GM18909 (cell line): ENCODE measurements around the gene RNGTT.

ENCODE experiments used
- ATAC-seq: cut with Tn5 transposase; IDR thresholded peaks from one replicate; pipeline ENCODE4 v1.9.1; 2021; ENCODE audit warnings: mild to moderate bottlenecking; ENCODE audit not compliant: unreplicated experiment, poor library complexity

RNGTT gene

DNA sequence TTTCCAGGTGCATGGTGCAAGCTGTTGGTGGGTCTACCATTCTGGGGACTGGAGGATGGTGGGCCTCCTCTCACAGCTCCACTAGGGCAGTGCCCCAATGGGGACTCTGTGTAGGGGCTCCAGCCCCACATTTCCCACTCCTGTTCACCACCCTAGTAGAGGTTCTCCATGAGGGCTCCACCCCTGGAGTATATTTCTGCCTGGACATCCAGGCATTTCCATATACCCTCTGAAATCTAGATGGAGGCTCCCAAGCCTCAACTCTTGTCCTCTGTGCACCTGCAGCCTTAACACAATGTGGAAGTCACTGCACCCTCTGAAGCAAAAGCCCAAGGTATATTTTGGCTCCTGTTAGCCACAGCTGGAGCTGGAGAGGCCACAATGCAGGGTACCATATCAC, 393.5 kb downstream of the RNGTT start:
- ATAC-seq, result no peak

DNA sequence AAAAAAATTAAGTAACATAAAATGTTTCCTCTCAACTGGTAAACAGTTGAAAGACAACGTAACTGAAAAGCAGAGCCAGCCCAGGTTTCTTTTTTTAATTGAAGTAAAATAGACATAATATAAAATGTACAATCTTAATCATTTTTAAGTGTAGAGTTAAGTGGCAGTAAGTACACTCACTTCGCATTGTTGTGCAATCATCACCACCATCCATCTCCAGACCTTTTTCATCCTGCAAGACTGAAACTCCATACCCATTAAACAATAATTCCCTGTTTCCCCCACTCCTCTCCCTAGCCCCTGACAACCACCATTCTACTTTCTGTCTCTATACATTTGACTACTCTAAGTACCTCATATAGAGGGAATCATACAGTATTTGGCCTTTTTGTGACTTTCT, 395.7 kb downstream of the RNGTT start:
- no peak for ATAC-seq

DNA sequence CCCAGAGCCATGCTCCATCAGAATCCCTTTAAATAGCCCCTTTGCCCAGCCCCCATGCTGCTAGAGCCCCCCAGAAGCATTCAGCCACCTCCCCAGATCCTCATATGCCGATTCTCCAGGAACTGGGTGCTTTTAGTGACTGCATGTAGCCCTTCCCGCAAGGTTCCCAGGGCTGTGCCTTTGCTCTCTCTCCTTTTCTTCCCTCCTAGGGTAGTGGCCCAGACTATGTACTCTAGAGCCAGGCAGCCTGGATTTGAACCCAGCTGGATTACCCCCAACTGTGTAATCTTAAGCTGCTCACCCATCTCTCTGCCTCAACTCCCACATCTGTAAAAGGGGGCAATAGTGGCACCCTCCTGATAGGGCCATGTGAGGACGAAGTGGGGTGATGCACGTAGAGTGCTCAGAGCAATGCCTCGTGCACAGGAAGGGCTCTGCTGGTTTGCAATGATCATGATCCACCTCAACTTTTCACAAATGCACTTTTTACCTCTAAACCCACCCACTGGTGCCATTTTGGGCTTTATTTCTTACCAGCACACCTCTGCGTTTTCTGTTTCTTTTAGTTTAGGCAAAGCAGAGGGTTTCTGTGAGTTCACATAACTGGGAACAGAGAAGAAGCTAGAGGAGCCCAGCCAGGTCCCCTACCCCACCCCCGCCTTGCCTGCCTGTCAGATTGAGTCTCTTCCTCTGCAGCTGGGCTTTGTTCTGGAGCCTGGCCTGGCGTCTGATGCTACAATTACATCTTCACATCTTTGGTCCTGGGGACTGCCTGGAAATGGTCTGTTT, 396.5 kb downstream of the RNGTT start:
- no peak for ATAC-seq

DNA sequence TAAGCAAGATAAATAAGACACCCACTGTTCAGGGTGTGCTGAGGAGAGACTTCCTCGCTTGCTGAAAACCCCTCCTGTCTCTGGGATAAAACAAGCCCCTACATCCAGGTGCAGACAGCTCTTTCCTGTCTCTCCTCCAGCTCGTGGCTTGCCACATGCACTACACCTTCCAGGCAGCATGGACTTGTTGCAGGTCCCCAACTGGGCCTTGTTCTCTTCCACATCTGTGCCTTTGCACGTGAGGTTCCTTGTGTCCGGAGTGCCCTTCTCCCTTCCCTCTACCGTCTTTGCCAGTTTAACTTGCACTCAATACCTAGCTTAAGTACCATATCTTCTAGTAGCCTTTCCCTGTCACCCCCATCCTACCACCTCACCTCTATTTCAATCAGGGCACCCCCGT, 397.6 kb downstream of the RNGTT start:
- ATAC-seq, result no peak

DNA sequence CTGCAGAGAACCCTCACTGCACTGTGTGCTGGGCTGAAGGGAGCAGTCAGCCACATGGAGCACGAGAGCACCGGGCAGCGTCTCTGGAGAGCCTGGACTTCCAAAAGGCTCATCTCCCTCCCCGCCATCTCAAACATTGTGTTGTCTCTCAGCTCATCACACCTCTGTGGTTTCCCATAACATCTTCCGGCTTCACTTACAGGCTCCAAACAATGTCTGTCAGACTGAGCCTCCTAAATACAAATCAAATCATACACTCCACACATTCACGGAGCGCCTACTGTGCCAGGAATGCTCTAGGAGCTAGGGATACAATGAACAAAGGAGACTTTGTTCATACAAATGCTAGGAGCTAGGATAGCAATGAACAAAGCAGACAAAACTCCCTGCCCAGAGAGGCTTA, 398.0 kb downstream of the RNGTT start:
- ATAC-seq, result no peak

DNA sequence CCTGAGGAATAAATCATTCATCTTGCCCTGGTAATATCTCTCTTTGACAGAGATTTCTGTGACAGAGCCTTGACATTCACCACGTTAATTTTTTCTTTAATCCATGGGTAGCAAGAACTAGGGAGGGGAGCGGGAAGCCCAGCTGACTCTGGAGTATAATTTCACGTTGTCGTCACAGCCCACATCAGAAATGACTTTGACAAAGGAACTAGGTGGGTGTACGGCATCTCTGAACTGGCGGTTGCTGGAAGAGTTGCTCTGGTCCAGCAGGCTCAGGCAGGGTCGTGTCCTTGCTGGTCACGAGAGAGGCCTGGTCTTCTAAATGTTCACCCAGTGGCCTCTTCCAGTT, 400.2 kb downstream of the RNGTT start:
- ATAC-seq, result no peak

DNA sequence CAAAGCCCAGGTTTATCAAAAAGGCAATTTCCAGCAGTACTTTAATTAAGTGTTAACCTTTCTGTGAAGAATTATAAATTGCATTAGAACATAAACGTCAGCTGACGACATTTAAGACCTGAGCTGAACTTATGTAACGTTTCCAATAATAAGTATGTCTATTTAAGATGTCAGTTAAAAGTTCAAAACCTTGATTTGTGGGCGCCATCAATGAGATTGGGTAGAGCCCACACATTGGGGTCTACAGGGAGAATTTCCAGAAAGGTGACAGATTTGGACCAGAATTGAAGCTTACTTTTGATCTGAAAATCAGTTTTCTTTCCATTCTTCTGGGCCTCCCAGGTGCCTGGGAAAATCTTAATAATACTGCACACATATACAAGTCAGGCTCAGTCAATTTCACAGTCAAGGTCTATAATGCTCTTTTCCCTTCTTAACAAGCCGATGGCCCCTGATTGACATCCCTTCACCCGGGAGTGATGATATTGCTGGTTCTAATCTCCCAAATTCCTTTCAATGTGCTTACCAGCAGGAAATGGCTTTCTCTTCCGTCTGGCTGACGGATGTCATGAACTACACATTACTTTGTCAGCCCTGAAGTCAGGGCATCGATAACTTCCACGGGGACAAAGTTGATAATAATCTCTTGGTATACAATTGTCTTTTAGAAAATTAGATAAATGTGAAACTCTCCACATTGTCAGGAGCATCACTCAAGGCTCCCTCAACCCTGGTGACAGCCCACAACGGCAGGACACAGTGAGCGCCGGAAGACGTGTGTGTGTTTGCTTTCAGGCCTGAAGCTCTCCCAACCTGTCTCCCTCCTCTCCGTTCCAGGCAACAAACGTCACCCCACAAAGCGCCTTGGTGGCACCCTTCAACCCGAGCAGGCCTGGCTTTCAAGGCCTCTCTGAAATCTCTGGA, 400.8 kb downstream of the RNGTT start:
- ATAC-seq, result no peak

DNA sequence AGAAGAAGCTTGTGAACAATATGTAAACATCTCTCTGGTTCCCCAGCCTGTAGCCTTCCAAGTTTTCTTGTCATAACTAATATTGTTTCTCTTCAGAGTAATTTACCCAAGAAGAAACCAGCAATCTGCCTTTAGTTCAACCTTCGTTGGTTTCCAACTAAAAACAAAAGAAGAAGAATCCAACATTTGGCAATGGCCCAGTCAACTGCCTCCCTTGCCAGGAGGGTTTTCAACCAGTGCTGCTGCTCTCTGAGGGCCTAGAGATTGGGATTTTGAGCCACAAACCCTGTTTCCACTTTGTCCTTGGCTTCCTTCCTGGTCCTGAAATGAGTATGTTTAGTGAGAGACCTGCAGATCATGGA, 401.5 kb downstream of the RNGTT start:
- ATAC-seq, result no peak

DNA sequence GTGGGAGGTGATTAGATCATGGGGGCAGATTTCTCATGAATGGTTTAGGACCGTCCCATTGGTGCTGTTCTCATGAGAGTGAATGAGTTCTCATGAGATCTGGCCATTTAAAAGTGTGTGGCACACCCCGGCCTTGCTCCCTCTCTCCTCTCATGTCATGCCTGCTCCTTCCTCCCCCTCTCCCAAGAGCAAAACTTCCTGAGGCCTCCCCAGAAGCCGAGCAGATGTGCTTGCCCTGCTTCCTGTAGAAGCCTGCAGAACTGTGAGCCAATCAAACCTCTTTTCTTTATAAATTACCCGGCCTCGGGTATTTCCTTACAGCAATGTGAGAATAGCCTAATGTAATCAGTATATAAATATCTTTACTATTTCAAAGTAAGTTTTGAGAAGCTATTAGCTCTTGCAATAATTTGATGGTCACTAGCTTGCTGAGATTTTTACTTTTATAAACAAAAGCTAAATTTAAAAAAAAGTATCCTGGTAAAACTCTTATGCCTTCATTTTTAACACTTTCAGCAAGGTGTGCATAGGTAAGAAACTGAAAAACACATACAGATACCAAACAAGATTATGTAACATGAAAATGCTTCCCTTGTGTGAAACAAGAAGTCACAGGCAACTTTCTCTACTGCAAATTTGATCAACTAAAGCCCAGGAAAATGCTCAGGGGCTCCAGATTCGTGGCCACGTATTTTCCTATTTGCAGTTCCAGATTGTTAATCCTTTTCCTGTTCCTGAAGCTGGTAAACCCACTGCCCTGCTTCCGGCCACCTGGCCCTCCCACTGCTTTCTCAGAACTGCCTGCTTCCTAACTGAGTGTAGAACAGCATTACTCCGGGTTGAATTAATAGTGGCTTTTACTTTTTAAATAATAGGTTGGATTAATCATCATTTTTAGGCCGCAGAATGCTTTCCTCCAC, 402.1 kb downstream of the RNGTT start:
- ATAC-seq, result no peak
